HG03025 (cell line): ENCODE data around the gene TSPAN6.

Experiments
- ATAC-seq: cut with Tn5 transposase; IDR thresholded peaks from one replicate; pipeline ENCODE4 v1.9.1; 2021; ENCODE audit warnings: mild to moderate bottlenecking, moderate library complexity; ENCODE audit not compliant: unreplicated experiment, low FRiP score

The TSPAN6 gene

GRCh38 chrX:100591256-100592051 is 45.2 kb downstream of the TSPAN6 start:
- ATAC-seq = no peak

DNA sequence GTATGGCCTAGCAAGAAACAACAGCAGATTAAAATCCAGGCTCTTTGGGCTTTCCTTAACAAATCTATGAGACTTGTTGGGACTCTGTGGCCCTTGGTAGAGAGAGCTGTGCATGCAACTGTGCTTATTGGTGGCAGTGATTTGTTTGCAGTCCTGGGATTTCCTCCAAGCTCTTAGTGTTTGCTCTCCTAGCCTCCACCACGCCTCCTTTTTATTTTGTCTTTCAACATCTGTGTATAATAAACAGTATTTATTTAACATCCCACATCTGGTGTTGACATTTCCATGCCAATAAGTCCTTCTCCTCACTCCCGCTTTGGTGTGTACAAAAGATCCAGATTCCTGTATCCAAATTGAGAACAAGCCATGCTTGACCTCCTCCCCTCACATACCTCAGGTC is 48.7 kb downstream of the TSPAN6 start:
- ATAC-seq = no peak

GRCh38 chrX:100586747-100587146 is 49.9 kb downstream of the TSPAN6 start:
- no peak for ATAC-seq

GRCh38 chrX:100584611-100585010 is 52.0 kb downstream of the TSPAN6 start, which contains the start of gene TNMD:
TNMD (plus strand) TSS chrX:100584936; CDS start chrX:100585019, 83 bp downstream.
- no peak for ATAC-seq
